Measurements from ENCODE around the gene NONO.

- TF ChIP-seq, protein P1, sequence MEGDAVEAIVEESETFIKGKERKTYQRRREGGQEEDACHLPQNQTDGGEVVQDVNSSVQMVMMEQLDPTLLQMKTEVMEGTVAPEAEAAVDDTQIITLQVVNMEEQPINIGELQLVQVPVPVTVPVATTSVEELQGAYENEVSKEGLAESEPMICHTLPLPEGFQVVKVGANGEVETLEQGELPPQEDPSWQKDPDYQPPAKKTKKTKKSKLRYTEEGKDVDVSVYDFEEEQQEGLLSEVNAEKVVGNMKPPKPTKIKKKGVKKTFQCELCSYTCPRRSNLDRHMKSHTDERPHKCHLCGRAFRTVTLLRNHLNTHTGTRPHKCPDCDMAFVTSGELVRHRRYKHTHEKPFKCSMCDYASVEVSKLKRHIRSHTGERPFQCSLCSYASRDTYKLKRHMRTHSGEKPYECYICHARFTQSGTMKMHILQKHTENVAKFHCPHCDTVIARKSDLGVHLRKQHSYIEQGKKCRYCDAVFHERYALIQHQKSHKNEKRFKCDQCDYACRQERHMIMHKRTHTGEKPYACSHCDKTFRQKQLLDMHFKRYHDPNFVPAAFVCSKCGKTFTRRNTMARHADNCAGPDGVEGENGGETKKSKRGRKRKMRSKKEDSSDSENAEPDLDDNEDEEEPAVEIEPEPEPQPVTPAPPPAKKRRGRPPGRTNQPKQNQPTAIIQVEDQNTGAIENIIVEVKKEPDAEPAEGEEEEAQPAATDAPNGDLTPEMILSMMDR (conservative IDR thresholded peaks at IDR 0.05; ENCODE audit: low read depth, low read length): no peak
- TF ChIP-seq EZH2 (IDR thresholded peaks at IDR 0.05; ENCODE audit: borderline replicate concordance, low read depth, low read length, poor library complexity, severe bottlenecking): no peak
Observed at GRCh38 chrX:71254092-71254963, 29.1 kb upstream of the NONO start, which contains the start of gene ZMYM3.

Measured in A673 (cell line).